GM18951 (cell line): ENCODE results near the gene CADPS2.

ENCODE experiments used
- POLR2A ChIP-seq: IDR thresholded peaks from 4 replicates; pipeline ENCODE4 v1.6.1; 2011; ENCODE audit warnings: mild to moderate bottlenecking; ENCODE audit not compliant: insufficient read length, insufficient read depth; ENCODE audit errors: extremely low read depth
- in situ Hi-C: fragments of 300-500 bp; cut with MboI; formaldehyde crosslinking; loops from one replicate; pipeline ENCODE4 v1.12.0; 2022; ENCODE audit warnings: low sequenced_read_pairs, mixed read lengths, inconsistent platforms; ENCODE audit not compliant: unreplicated experiment

The CADPS2 gene

DNA sequence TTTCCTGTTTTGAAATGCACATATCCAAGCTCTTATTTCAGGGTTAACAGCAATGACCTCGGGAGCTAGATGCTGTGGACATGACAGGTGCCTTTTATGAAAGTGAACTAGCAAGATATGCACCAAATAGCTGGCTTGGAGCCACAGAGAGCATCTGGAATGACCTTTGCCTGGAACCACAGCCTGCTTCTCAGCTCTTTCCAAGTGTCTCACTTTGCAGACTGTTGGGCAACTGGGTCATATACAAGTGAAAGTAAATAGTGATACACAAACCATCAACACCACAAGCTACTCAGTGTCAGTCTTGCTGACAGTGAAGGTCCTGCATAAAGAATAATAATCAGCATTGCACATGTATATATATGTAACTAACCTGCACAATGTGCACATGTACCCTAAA, 370.9 kb downstream of the CADPS2 start:
- in situ Hi-C loops = no loop called here
- no peak for TF ChIP-seq POLR2A

DNA sequence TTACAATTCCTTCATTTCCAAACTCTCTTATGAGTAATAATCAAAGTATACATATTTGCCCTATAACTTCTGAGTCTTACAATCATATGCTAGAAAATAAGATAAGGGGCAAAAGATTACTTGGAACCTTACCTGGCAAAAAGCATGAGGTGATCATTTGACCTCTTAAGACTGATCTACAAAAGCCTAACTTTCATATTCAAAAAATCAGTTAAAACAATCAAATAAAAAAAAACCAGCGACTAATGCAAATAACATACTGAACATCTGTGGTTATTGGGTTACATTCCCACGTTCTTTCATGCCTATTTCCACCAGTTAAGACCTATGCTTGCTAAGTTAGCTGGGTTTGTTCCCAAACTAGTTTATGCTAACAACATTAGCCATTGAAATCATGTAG, 375.0 kb downstream of the CADPS2 start:
- TF ChIP-seq POLR2A = no peak
- in situ Hi-C loops = no loop called here

DNA sequence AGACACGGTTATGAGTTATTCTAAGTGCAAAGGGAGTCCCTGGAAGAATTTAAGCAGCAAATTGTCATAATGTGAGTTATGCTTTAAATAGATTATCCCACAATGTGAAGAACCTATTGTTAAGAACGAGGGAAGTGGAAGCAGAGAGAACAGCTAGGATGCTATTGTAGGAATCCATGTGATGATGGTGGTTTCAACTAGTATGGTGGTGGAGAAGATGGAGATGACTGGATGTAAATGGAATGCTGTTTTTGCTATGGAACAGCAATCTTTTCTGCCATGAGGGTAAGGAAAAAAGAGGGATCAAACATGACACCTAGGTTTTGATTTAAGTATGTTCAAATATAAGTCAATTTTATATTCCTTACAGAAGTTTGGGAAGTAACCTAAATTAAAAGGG, 378.7 kb downstream of the CADPS2 start:
- no peak for TF ChIP-seq POLR2A
- in situ Hi-C loops = no loop called here

DNA sequence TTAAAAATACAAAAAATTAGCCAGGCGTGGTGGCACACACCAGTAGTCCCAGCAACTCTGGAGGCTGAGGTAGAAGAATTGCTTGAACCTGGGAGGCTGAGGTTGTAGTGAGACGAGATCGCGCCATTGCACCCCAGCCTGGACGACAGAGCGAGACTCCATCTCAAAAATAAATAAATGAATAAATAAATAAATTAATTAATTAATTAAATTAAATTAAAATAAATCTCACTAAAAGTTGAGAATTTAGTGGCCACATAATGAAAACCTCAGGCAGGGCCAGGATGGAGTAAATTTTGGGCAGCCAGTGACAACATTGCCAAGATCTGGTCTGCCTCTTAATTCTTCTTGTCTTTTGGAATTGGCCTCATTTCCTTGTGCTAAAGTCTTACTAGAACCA, 394.3 kb downstream of the CADPS2 start:
- TF ChIP-seq POLR2A = no peak
- in situ Hi-C loops = no loop called here

DNA sequence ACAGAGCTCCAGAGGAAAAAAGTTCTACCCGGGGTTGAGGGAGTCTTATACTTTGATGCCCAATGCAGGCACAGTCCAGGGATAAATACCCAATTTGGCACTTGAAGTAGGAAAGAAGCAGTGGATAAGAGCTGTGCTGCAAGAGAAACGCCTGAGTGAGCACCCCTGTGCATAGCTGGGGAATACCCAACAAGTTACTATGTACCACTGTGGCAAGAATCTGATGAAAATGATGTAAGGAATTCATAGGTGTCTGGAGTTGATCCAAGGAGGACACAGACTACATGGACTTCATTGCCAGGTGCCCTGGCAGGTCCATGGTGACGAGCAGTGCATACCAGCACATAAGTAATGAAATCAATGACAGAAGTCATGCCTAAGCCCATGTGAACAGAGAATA, 398.0 kb downstream of the CADPS2 start:
- TF ChIP-seq POLR2A = no peak

DNA sequence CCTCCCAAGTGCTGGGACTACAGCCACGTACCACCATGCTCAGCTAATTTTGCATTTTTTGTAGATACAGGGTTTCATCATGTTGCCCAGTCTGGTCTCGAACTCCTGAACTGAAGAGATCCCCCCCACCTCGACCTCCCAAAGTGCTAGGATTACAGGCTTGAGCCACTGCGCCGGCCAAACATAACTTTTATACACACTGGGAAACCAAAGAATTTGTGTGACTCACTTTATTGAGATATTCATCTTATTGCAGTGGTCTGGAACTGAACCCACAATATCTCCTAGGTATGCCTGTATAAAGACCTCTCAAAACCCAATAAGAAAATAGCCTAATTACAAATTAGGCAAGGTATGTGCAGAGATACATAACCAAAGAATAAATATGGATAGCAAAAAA, 399.1 kb downstream of the CADPS2 start:
- TF ChIP-seq POLR2A = no peak
- in situ Hi-C loops = no loop called here

More for the DNA sequence above, 398.0 kb downstream of the CADPS2 start:
- in situ Hi-C loops = no loop called here

DNA sequence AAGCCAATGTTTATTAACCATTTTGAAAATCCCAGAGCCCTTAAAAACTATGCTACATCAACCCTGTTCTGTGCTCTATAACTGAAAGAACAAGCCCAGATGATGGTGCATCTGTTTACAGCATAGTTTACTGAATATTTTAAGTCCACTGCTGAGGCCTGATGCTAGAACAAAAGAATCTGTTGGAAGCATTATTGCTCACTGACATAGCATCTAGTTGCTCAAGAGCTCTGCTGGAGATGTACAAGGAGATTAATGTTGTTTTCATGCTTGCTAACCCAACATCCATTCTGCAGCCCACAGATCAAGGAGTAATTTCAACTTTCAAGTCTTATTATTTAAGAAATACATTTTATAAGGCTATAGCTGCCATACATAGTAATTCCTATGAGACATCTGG, 400.4 kb downstream of the CADPS2 start:
- in situ Hi-C loops = no loop called here

DNA sequence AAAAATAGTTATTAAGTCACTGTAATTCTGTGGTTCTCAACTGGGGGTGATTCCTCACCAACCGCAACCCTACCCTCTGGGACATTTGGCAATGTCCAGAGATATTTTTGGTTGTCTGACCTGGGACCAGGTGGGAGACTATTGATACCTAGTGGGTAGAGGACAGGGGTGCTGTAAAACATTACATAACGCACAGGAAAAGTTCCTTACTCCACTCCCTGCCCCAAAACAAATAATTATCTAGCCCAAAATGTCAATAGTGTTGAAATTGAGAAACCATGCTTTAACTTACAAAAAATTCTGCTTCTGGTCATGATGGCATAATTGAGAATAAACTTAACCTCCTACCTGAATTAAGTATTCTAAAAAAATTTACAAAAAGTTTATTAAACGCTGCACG, 404.0 kb downstream of the CADPS2 start:
- TF ChIP-seq POLR2A = no peak
- in situ Hi-C loops = no loop called here

More for the DNA sequence above, 400.4 kb downstream of the CADPS2 start:
- TF ChIP-seq POLR2A = no peak

DNA sequence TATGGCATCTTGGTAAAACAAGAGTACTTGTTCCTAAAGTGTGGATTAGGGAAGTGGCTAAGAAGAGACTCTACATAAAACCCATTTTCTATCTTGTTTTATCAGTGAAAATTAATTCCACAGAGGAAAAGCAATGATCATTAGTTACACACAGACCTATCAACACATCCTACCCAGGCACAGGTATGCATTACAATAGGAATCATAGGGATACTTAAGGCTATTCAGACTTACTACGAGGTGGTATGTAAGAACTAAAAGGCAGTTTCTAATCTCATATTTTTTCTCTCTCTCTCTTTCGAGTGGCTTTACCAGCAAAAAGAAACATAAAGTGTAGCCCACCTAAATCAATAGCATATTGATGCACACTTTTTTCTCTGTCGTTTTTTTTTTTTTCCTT, 415.4 kb downstream of the CADPS2 start:
- no peak for TF ChIP-seq POLR2A
- in situ Hi-C loops = no loop called here

DNA sequence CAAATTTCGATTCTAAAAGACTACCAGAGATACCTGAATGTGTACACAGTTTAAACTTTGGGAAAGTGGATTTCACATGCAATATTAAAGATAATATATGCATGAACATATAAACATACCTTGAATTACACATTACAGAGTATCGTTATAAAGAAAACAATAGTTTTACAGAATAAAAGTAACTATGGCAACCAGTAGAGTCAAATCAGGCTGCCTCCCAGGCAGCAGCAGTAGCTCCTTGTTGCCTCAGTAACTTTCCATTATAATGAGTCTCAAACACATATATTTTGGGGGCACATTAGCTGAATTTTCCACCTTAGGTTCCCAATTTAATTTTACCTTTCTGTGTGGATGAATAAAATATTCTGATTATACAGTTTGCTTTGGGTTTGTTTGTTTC, 417.3 kb downstream of the CADPS2 start:
- in situ Hi-C loops = no loop called here
- TF ChIP-seq POLR2A = no peak

DNA sequence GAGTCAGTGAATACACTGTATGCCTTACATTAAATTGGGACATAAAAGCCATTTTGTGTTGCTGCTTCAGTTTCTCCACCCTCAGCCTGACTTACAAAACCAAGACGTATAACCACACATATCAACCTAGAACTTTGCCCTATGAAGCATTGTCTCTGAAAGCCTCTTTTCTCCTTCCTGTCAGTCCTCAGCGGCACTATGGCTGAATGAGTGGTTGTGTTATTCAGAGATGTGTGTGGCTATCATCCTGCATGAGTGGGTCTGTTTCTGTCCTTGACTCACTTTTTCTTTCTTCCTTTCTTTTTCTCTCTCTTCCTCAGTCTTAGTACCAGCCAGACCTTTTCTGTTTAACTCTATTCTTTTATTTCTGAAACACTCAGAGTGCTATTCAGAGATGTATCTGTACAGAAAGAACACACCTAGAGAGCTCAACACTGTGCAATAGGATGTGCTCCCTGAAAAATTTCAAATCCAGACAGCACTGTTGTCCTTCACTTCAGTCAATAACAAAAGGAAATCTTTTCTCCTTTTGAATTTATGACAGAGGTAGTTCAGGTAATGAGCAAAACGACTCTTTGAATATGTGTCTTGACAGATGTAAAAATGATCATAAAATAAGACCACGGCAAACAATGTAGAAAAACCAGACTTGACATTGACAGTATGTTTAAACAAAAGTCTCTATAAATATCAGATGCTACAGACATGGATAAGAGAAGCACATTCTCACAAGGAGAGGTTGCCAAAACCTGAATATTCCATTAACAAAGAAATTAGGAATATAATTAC, 418.4 kb downstream of the CADPS2 start:
- in situ Hi-C loops = no loop called here
- no peak for TF ChIP-seq POLR2A

DNA sequence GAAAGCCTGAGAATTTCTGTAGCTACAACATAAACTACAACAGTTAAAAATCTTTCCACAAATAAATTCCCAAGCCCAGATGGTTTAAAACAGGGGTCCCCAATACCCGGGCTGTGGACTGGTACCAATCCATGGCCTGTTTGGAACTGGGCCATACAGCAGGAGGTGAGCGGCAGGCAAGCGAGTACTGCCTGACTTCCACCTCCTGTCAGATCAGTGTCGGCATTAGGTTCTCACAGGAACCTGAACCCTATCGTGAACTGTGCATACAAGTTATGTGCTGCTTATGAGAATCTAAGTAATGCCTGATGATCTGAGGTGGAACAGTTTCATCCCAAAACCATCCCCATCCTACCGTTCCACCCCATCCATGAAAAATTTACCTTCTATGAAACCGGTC, 421.0 kb downstream of the CADPS2 start:
- no peak for TF ChIP-seq POLR2A
- in situ Hi-C loops = no loop called here

DNA sequence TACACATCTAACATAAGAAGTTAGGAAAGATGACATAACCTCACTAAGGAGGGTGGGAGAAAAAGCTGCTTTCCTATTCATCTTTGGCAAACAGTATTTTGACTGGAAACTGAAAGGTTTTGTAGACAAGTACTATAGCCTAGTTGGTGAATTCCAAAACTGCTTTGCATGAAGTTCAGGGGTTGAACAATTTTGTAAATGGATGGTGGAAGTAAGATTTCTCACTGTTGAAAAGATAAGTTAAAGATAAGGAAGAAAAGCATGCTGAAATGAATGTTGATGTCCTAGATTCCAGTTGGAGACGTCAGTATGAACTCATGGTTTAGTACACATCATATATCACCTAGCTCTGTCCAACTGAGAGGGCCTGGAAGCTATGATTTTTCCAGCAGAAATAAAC, 422.6 kb downstream of the CADPS2 start:
- in situ Hi-C loops = no loop called here
- TF ChIP-seq POLR2A = no peak

DNA sequence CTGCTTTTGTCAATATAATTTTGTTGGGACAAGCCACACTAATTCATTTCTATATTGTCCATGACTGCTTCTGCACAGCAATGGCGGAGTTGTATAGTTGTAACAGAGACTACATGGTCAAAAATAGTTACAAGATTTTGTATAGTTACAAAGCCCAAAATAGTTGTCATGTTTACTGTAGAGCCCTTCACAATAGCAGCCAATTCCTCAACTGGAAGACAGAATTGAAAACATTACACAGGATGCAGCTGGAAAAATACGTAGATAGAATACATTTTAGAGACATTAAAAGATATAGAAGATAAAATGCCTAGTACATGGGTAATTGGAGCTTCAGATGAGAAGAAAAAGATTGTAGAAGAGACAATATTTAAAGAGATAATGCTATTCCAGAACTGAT, 425.3 kb downstream of the CADPS2 start:
- no peak for TF ChIP-seq POLR2A
- in situ Hi-C loops = no loop called here

DNA sequence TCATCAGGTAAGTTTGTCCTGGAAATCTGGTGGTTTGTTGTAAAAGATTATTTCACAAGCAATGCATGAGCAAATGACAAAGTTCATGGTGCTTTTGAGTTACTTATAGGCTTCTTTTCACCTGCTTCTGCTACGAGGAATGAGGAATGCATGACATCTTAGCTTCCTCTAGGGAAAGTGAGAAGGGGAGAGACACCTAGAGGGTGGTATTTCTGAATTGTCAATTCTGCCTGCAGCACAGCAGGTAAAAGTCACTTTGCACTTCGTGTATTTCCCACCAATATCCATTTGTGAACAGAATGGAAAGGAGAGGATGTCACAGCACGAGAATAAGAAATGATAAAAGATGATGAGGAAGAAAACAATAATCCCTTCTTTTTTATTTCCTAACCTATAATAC, 428.3 kb downstream of the CADPS2 start:
- in situ Hi-C loops = no loop called here

DNA sequence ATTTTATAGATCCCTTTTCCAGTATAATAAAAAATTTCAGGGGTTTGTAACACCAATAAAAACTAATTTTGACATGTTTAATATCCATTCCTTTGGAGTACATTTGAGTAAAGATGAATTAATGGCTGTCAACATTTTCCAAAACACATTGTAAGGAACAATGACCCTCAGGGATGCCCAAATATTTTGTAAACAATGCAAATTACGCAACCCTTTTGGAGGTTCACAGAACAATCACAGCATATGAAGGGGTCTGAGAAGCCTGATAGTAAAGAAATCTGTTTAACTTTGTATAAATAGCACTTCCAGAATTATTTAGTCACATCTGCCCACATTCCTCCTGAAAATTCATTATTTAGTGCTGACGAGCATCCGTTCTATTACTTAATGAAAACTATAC, 428.9 kb downstream of the CADPS2 start:
- TF ChIP-seq POLR2A = no peak
- in situ Hi-C loops = no loop called here

More for the DNA sequence above, 428.3 kb downstream of the CADPS2 start:
- no peak for TF ChIP-seq POLR2A
